Measurements from ENCODE around the gene ABCC1.

The ABCC1 gene

DNA sequence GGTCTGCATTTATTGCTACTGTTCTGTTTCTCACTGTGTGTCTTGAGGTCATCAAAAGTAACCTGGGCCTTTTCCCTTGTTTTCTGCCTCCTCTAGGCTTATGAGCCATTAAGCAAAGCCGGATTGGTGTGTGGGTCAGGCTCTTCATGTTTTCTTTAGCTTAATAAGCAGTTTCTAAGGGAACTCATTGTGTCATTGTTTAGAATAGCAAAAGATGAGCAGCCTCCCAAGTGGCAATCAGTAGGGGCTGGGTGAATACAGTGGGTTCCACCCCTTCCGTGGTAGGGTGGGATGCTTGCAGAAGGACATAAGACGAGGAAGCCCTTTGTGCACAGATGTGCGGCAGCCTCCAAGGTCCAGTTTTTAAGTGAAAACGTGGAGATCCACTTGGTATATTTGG, 34.5 kb downstream of the ABCC1 start:
- TF ChIP-seq, protein P1, sequence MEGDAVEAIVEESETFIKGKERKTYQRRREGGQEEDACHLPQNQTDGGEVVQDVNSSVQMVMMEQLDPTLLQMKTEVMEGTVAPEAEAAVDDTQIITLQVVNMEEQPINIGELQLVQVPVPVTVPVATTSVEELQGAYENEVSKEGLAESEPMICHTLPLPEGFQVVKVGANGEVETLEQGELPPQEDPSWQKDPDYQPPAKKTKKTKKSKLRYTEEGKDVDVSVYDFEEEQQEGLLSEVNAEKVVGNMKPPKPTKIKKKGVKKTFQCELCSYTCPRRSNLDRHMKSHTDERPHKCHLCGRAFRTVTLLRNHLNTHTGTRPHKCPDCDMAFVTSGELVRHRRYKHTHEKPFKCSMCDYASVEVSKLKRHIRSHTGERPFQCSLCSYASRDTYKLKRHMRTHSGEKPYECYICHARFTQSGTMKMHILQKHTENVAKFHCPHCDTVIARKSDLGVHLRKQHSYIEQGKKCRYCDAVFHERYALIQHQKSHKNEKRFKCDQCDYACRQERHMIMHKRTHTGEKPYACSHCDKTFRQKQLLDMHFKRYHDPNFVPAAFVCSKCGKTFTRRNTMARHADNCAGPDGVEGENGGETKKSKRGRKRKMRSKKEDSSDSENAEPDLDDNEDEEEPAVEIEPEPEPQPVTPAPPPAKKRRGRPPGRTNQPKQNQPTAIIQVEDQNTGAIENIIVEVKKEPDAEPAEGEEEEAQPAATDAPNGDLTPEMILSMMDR (IDR thresholded peaks at IDR 0.05; ENCODE audit: low read length, missing control alignments) = no peak

DNA sequence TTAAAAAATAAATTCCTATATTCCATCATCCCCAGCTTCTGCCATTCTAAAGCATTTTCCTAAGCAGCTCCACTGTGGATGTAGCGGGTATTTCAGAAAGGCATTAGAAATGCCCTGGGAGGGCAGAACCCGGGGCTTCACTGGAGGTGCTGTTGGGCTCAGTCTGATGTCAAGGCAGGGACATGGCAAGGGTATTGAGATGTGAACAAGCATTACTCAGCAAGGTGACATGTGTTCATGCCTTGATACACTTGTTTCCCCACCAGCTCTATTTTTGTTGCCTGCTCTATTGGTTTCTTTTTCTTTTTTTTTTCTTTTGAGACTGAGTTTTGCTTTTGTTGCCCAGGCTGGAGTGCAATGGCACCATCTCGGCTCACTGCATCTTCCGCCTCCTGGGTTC, 35.7 kb downstream of the ABCC1 start:
- DNase-seq (ENCODE audit: low read depth) = no peak
- H3K4me3 ChIP-seq (replicated peaks; ENCODE audit: low read depth, low read length) = no peak overlapping the region
- TF ChIP-seq, protein P1 (IDR thresholded peaks at IDR 0.05; ENCODE audit: low read length, missing control alignments) = no peak

More for the DNA sequence above, 34.5 kb downstream of the ABCC1 start:
- peak; percentile 53 for DNase-seq (ENCODE audit: low read depth)
- no peak overlapping the region for H3K4me3 ChIP-seq (replicated peaks; ENCODE audit: low read depth, low read length)

DNA sequence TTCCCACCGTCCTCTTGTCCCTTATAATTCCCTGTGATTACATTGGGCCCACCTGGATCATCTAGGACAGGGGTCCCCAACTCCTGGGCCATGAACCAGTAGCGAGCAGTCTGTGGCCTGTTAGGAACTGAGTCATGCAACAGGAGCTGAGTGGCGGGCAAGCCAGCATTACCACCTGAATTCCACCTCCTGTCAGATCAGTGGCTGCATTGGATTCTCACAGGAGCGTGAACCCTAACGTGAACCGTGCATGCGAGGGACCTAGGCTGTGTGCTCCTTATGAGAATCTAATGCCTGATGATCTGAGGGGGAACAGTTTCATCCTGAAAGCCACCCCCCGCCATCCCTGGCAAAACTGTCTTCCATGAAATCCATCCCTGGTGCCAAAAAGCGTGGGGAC, 36.8 kb downstream of the ABCC1 start:
- no peak for DNase-seq (ENCODE audit: low read depth)
- no peak overlapping the region for H3K4me3 ChIP-seq (replicated peaks; ENCODE audit: low read depth, low read length)
- TF ChIP-seq, protein P1 (IDR thresholded peaks at IDR 0.05; ENCODE audit: low read length, missing control alignments) = no peak

DNA sequence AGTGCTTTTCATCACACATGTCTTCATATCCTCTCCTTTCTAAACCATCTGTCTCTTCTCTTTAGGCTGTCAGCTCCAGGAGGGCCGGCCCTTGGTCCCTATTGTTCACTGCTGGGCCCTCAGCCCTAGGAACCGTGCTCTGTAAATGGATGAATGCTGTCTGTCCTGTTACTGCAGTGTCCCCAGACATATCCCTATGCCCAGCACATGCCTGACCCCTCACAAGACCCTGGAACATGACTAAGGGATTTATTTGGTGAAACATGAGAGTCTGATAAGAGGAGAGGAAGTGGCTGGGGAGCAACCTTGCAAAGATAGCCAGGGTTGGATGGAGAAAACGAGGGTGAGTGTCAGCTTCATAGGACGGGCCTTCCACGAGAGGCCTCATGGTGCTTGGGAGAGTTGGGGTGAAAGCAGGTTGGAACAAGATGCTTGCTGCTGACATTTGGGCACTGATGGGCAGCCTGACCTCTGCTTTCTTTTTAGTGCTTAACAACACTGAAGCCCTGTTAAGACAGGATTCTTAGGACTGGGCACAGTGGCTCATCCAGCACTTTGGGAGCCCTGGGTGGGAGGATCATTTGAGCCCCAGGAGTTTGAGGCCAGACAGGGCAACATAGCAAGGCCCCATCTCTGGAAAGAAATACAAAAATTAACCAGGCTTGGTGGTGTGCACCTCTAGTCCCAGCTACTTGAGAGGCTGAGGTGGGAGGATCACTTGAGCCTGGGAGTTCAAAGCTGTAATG, 39.0 kb downstream of the ABCC1 start:
- no peak overlapping the region for H3K4me3 ChIP-seq (replicated peaks; ENCODE audit: low read depth, low read length)
- TF ChIP-seq, protein P1 (IDR thresholded peaks at IDR 0.05; ENCODE audit: low read length, missing control alignments) = no peak
- DNase-seq (ENCODE audit: low read depth) = peak; percentile 60

DNA sequence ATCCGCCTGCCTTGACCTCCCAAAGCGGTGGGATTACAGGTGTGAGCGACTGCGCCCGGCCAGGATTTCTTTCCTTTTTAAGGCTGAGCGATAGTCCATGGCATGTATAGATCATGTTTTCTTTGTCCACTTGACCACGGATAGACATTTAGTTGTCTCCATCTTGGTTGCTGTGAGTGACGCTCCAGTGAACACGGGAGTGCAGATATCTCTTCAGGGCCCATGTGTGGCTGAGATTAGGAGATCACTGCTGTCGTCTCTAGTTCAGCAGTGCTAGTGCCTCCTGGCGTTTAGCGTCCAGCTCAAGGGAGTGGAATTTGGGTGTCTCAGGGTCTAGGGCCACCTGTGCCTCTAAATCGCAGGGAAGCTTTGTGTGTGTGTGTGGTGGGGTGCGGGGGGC, 41.5 kb downstream of the ABCC1 start:
- TF ChIP-seq, protein P1 (IDR thresholded peaks at IDR 0.05; ENCODE audit: low read length, missing control alignments) = no peak
- H3K4me3 ChIP-seq (replicated peaks; ENCODE audit: low read depth, low read length) = no peak overlapping the region
- no peak for DNase-seq (ENCODE audit: low read depth)

DNA sequence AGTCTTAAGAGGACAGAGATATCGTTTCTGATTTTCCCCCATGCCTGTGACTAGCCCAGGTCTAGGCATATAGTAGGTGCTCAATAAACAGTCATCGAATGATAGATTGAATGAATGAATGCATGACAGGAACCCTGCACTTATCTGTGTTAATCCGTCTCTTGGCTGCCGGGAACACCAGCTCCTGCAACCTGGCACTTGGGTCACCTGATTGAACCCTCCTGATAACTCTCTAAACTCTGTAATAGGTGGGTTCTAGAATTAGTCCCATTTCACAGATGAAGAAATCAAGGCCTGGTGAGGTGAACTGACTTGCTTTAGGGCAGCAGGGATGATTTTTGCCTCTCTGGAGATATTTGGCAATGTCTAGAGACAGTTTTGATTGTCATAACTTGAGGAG, 43.7 kb downstream of the ABCC1 start:
- no peak for DNase-seq (ENCODE audit: low read depth)
- no peak overlapping the region for H3K4me3 ChIP-seq (replicated peaks; ENCODE audit: low read depth, low read length)
- TF ChIP-seq, protein P1 (IDR thresholded peaks at IDR 0.05; ENCODE audit: low read length, missing control alignments) = no peak

DNA sequence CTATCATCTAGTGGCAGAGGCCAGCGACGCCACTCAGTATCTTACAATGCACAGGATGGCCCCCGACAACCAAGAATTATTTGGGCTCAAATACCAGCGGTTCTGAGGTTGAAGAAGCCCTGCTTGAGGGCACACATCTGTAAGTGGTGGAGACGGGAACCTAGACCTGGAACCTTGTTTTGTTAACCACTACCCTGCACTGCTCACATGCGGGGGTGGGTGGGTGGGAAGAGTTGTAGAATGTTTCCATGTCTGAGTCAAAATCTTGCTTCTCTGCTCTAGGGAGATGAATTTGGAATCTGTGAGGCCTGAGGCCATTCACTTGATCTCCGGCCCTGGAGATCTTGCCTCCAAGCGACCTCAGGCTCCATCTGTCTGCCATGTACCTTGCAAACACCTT, 44.1 kb downstream of the ABCC1 start:
- no peak for DNase-seq (ENCODE audit: low read depth)
- no peak overlapping the region for H3K4me3 ChIP-seq (replicated peaks; ENCODE audit: low read depth, low read length)
- TF ChIP-seq, protein P1 (IDR thresholded peaks at IDR 0.05; ENCODE audit: low read length, missing control alignments) = no peak
